Ovary (tissue), 3 donors: ENCODE results near the gene KRT80.

Experiments
- EP300 ChIP-seq: sonication (generic); formaldehyde crosslinking; IDR thresholded peaks from one replicate; pipeline ENCODE4 v1.6.1; 2017; ENCODE audit warnings: antibody characterized with exemption
- TF ChIP-seq, protein P1 (sequence below), 3 donors: fragments of 450-650 bp in 2 of 3; fragments of 200-600 bp in 1 of 3; IDR thresholded peaks; one replicate each; pipeline versions ENCODE4 v1.5.1 to v1.8.0; 2016 to 2022; ENCODE audit warnings: antibody characterized with exemption in 3 of 3, mild to moderate bottlenecking in 1 of 3
- donor health status: DM: no; HTN: no; CAD: no.

DNA sequence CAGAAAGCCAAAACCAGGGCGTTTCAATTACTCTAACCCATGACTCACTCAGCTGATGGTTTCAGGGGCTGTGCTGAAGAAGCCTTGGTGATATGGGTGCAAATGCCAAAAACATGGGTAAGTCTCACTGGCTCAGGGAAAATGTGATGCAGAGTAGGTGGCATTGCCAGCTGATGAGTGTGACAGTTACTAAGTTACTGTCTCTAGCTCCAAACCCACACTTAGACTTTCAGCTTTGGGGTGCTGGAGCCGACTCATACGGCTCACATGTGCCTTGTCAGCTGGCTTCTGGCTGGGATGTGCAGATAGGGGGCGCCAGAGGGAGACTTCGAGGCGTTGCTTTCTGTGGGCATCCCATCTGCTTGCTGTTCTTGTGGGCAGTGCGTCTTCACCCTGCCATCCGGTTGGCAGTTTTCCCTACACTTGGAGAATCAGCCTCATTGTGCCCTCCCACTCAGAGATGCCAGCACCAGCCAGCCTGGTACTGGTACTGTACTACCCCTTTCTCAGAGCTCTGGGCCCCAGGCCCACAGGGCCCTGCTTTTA is 30.2 kb upstream of the KRT80 start:
- TF ChIP-seq, protein P1, sequence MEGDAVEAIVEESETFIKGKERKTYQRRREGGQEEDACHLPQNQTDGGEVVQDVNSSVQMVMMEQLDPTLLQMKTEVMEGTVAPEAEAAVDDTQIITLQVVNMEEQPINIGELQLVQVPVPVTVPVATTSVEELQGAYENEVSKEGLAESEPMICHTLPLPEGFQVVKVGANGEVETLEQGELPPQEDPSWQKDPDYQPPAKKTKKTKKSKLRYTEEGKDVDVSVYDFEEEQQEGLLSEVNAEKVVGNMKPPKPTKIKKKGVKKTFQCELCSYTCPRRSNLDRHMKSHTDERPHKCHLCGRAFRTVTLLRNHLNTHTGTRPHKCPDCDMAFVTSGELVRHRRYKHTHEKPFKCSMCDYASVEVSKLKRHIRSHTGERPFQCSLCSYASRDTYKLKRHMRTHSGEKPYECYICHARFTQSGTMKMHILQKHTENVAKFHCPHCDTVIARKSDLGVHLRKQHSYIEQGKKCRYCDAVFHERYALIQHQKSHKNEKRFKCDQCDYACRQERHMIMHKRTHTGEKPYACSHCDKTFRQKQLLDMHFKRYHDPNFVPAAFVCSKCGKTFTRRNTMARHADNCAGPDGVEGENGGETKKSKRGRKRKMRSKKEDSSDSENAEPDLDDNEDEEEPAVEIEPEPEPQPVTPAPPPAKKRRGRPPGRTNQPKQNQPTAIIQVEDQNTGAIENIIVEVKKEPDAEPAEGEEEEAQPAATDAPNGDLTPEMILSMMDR (IDR thresholded peaks at IDR 0.05), result no peak
- no peak for TF ChIP-seq EP300
